Amniotic epithelial cell (primary cell): ENCODE measurements around the gene DNAJC11.
A peak's percentile ranks its signal among the peaks of the same experiment; 100 is the strongest.
"Not testable (repeated sequence)": the region's sequence is repeated elsewhere in the genome, so short reads cannot be mapped to it uniquely, and the experiment has no call there.

Source experiments
- DNase-seq: peaks from one replicate; pipeline ENCODE4 v3.0.0-alpha.2; 2010; ENCODE audit warnings: low read depth

Gene DNAJC11

GRCh38 chr1:6695868-6696267 lies 5.7 kb downstream of the DNAJC11 start:
- DNase-seq, result no peak

DNA sequence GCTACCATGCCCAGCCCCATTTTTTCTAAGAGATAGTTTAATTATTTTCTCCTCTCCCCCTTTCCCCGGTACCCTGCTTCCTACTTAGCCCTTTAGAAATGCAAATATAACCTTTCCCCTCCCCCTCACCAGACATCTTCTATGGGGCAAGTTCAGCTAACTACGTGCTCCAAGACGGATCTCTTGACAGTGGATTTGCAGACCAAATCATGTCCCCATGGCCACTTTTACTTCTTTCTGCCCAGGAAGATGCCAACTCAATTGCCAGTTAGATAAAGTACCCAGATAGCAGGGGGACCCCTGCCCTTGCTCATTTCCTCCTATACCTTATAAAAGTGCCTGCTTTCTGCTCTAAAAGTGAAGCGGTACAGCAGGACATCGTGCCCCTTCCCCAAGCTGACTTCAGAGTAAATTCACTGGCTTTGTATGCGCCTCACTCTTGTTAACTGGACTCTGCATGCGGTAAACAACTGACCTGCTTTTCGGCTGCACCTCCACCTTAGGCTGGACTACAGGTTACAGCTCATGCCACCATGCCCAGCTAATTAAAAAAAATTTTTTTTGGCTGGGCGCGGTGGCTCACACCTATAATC lies 7.4 kb downstream of the DNAJC11 start:
- no peak for DNase-seq

- DNase-seq, result no peak
These were observed 8.7 kb downstream of the DNAJC11 start for GRCh38 chr1:6692956-6693355.

- DNase-seq, result peak; percentile 34
These were observed 10.1 kb downstream of the DNAJC11 start for GRCh38 chr1:6691507-6691906.

DNA sequence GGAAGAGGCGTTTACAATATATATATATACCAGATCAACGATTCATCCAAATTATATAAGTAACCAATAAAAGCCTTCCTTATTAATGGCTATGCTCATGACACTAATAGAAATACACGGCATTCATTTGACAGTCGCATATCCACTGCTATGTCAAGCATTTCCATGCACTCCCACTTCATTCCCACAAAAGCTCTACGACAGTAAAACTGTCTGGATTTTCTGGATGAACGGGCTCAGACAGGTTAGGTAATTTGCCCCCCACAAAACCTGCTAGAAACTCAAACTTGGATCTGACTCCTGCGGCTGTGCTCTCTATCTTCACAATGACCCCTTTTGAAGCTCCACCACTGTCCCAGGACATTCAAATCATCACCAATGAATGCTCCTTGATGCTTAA lies 11.4 kb downstream of the DNAJC11 start:
- no peak for DNase-seq

DNA sequence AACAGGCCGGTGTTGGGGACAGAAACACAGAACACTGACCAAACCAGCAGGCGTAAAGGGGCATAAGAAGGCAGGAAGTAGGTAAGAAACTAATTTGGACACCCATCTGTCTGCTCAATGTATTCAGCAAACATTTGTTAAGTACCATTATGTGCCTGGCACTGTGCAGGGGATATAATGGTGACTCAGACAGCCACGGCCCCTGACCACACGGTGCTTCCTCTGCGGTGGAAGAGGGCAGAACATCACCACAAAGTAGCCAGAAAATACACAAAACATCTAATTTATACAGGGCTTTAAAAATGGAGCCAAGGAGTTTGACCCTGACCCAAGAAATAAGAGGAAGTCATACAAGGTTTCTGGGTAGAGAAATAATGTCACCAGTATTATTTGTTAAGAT lies 12.9 kb downstream of the DNAJC11 start:
- DNase-seq, result peak; percentile 63

- peak; percentile 39 for DNase-seq
These were observed 13.6 kb downstream of the DNAJC11 start for GRCh38 chr1:6688001-6688400.

GRCh38 chr1:6686294-6686693 lies 15.3 kb downstream of the DNAJC11 start:
- no peak for DNase-seq

- DNase-seq, result no peak
These were observed 16.2 kb downstream of the DNAJC11 start for GRCh38 chr1:6685381-6685780.

DNA sequence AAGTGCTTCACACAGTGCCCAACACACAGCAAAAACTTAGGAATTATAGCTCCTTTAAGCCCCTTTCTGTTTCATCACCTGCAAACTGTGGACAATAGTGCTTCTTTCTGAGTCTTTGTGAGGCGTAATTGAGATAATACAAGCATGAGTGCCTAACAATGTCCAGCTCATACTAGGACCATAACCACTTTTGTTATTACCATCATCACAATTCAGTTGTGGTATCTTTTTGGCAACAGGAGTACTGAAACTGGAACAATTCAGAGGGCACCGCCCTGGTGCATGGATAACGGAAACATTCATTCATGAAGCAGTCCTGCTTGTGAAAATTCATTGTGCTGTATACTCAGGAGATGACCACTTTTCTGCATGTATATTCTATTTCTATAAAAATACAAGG lies 18.2 kb downstream of the DNAJC11 start:
- DNase-seq, result no peak

- no peak for DNase-seq
These were observed 25.7 kb downstream of the DNAJC11 start for GRCh38 chr1:6675941-6676340.

DNA sequence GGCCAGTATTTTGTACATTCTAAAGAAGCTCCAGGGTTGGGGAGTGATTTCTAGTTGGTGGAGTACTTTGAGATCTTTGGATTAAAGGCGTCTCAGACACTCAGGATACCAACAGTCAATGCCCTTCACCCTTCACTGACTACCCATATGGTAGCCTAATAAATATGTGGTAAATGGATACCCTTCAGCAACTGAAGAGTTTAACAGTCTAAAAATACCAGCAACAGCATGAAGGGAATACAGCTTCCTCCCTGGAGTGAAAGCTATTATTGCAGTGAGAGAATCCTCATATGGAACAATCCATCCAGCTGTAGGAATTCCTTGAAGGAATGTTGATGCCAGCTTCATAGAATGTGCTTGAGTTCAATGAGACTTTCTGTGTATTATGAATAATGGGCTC lies 26.8 kb downstream of the DNAJC11 start:
- DNase-seq, result no peak

DNA sequence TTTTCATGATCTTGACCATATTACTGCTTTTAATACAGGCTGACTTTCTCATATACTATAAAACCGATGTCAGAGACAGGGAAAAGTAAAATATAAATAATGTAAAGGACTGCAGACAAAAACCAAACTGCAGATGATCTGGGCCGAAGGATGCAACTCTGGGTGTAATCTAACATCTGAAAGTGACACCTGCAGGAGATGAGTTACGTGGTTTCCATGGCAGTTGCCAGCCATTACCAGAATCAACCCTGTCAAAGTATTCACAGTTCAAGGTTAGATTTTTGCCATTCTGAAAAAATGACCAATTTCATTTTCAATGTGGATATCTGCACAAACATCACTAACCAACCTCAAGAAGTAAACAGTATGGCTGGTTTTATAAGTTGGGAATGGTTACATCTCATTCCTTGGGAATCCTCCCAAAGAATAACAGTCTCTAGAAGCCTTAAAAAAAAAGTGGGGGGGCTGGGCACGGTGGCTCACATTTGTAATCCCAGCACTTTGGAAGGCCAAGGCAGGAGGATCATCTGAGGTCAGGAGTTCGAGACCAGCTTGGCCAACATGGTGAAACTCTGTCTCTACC lies 27.7 kb downstream of the DNAJC11 start:
- DNase-seq, result no peak

GRCh38 chr1:6672558-6672957 lies 29.1 kb downstream of the DNAJC11 start:
- peak; percentile 96 for DNase-seq

DNA sequence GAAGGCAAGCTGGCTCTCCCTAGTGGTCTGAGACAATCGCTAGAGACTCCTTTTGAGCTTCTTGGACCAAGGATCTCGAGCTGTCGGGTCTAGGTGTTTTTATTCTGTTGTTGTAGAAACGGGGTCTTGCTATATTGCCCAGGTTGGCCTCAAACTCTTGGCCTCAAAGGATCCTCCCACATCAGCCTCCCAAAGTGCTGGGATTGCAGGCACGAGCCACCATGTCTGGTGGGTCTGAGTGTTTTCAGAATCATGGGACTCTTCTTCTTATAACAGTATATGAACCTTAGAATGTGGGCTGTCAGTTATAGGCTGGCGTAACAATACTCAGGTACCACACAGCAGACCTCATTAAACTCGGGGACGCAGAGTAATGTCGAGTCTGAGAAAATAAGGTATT lies 33.1 kb downstream of the DNAJC11 start:
- DNase-seq, result no peak

GRCh38 chr1:6667139-6667538 lies 34.5 kb downstream of the DNAJC11 start:
- DNase-seq, result no peak

DNA sequence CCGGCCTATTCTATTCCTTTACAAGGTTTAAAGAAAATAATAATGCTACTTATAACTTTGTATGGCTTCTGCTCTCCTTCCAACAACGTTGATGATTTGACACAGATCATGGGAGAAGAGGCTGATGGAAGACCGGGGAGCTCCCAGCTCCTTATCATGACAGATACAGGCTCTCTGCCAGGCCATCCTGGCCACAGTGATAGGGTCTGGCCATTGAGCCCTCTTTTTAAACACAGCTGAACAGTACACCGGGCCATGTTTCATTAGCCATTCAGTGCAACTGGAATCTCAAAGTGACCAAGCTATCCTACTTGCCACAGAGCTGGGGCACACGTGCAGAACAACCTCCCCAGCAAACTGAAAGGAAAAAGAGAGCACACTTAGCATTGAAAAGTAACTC lies 34.9 kb downstream of the DNAJC11 start:
- DNase-seq, result no peak

GRCh38 chr1:6662468-6662867 lies 39.1 kb downstream of the DNAJC11 start:
- DNase-seq, result not testable (repeated sequence)

GRCh38 chr1:6660415-6661049 lies 41.1 kb downstream of the DNAJC11 start:
- DNase-seq, result peak; percentile 30

GRCh38 chr1:6658359-6659060 lies 43.1 kb downstream of the DNAJC11 start:
- no peak for DNase-seq

- no peak for DNase-seq
These were observed 44.5 kb downstream of the DNAJC11 start for GRCh38 chr1:6657138-6657537.

DNA sequence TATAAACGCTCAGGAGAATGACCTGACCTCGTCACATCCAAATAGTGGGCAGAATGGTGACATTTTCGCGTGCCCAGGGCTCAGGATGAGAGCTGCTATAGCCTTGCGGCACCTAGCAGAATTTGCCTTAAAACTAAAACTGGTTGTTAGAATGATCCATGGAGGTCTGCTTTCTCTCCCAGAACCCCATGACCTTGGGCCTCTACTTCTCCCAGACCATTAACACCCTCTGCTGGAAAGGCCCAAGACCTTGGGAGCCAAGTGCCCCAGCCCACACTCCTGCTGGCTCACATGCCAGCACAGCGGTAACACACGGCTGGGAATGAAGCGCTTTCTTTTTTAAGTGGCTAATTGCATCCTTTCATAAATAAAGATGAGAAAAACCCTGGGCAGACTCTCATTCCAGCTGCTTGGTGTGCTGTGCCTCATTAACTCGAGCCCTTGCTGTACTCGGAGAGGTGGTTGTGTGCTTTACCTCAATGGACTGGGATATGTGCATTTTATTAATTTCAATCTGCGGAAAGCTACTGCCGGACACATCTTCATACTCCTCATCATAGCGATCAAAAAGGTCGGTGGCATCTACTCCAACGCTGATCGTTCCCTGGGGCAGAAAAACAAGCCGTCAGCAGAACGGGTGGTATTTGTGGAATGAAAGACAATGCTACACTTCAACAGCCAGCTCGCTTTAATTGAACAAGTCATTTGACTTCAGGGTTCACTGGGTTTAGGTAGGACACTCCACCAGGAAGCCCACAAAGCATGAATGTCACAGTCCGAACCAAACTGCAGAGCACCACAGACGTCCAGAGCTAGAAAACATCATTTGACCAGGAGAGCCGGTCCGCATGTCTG lies 48.0 kb downstream of the DNAJC11 start:
- DNase-seq, result no peak
